ENCODE results near the gene GOLGA6L4.
"Not testable (repeated sequence)": the region's sequence is repeated elsewhere in the genome, so short reads cannot be mapped to it uniquely, and the experiment has no call there.

The GOLGA6L4 gene, protein sequence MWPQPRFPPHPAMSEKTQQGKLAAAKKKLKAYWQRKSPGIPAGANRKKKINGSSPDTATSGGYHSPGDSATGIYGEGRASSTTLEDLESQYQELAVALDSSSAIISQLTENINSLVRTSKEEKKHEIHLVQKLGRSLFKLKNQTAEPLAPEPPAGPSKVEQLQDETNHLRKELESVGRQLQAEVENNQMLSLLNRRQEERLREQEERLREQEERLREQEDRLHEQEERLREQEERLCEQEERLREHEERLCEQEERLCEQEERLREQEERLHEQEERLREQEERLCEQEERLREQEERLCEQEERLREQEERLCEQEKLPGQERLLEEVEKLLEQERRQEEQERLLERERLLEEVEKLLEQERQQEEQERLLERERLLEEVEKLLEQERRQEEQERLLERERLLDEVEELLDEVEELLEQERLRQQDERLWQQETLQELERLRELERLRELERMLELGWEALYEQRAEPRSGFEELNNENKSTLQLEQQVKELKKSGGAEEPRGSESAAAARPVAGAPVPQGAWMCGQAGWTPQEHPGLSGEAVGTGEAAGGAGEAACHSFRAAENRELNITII

DNA sequence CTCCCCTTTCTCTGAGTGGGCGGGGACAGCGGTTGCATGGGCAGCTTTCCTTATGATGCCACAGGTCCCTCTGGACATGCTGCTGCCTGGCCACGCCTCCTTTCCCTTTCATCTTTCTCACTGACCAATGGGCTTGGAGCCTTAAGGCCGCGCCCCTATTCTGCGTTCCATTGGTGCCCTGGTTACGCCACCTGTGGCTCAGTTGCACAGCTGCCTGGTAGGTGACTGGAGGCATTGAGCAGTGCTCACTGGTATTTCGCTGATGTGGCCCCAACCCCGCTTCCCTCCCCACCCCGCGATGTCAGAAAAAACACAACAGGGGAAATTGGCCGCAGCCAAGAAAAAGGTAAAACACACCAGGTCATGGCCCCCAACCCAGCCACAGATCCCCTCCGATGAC is at the start of gene GOLGA6L4:
GOLGA6L4 (plus strand) TSS at position 201 of the 400 bp plus-strand sequence; CDS start at position 263, 62 bp downstream.
- FAIRE-seq = not testable (repeated sequence)

DNA sequence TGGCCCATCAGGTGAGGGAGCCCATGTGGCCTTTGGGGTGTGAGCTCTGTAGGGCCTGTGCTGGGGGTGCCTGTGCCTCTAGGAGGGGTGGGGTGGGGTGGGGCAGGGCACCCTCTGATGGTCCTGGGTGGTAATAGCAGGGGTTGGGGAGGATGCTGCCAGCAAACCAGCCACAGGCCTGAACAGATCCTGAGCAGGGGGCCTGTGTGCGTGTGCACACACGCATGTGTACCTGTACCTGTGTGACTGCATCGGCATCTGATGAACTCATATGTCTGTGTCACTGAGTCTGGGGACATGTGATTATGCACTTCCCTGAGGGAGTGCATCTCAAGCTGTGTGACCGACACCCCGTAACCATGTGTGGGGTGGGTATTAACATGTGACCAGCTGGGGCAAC is 42.6 kb upstream of the GOLGA6L4 start:
- FAIRE-seq = not testable (repeated sequence)

- FAIRE-seq = not testable (repeated sequence)
These were observed 40.0 kb upstream of the GOLGA6L4 start for GRCh38 chr15:84195603-84196002.

DNA sequence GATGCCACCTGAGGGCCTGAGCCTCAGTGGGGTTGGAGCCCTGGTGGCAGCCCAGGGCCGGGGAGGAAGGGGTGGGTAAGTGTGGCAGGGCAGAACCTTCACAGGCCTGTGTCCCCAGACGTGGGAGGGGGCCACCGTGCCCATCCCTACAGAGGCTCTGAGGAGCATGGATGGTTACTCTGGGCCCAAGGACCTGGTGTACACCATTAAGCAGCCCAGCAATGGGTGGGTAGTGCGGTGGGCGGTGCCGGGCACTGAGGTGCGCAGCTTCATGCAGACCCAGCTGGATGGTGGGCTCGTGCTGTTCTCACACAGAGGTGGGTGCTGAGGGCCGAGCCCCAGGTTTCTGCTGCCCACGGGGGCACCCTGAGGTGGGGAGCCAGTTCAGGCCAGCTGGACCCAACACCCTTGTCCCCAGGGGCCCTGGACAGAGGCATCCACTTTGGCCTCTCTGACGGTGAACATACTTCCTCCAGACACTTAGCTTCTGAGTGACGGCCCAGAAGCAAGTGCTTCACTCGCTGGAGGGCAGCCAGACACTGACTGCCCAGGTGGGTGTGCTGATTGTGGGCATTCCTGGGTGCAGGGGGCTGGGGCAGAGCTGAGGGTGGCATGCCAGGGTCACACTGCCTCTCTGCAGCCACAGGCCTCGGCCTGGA is 38.9 kb upstream of the GOLGA6L4 start:
- not testable (repeated sequence) for FAIRE-seq

DNA sequence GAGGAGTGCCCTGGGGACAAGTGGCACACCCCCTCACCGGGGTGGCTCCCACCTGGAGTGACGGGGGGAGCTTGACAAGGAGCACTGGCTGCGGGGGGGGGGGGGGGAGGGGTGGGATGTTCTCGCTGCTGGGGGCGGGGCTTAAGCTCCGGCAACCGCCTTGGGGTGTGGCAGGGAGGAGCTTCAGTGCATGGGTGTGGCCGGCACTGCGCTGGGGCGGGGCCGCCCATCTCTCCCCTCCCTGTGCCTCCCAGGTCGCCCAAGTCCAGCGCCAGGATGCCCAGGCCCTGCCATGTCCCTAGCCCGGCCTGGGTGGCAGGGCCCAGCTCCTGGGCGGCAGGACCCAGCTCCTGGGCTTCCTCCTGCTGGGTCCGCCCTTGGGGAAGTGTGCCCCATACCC is 35.7 kb upstream of the GOLGA6L4 start:
- not testable (repeated sequence) for FAIRE-seq

DNA sequence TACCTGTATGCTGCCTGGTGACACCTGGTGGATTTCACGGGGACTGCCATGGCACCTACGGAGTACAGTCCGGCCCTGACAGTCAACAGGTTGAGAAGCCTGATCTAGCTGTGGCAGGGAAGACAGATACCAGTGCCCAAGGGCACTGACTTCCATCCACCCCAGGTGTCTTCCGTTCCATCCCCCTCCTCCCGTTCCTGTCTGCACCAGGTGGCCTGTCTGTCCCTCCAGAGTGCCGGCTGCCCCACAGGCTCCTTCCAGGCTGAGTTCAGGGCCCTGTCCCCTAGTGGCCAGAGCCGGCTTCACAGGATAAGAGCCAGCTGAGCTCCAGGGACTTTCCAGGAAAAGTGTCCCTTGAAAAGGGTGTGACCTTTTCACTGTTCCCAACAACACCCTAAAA is 10.9 kb downstream of the GOLGA6L4 start:
- not testable (repeated sequence) for FAIRE-seq
